GM19455 (cell line): ENCODE results near the gene PPP2R5C.

Experiments used
- ATAC-seq: cut with Tn5 transposase; IDR thresholded peaks from one replicate; pipeline ENCODE4 v1.9.1; 2021; ENCODE audit not compliant: unreplicated experiment

The PPP2R5C gene

GRCh38 chr14:101861464-101861863 is 100.0 kb downstream of the PPP2R5C start:
- ATAC-seq = no peak

- ATAC-seq = no peak
Measured at GRCh38 chr14:101862177-101862576, 100.7 kb downstream of the PPP2R5C start.

GRCh38 chr14:101862711-101863110 is 101.2 kb downstream of the PPP2R5C start:
- no peak for ATAC-seq

GRCh38 chr14:101865288-101865687 is 103.8 kb downstream of the PPP2R5C start:
- no peak for ATAC-seq

GRCh38 chr14:101867854-101868253 is 106.3 kb downstream of the PPP2R5C start:
- no peak for ATAC-seq

- ATAC-seq = no peak
Measured at GRCh38 chr14:101869217-101869616, 107.7 kb downstream of the PPP2R5C start.

- no peak for ATAC-seq
Measured at GRCh38 chr14:101870273-101870939, 108.9 kb downstream of the PPP2R5C start.

- no peak for ATAC-seq
Measured at GRCh38 chr14:101872346-101872745, 110.8 kb downstream of the PPP2R5C start.

- ATAC-seq = no peak
Measured at GRCh38 chr14:101873076-101873825, 111.7 kb downstream of the PPP2R5C start.

- ATAC-seq = no peak
Measured at GRCh38 chr14:101873991-101874390, 112.5 kb downstream of the PPP2R5C start.

- ATAC-seq = no peak
Measured at GRCh38 chr14:101875041-101875726, 113.7 kb downstream of the PPP2R5C start.

- peak; percentile 24 for ATAC-seq
Measured at GRCh38 chr14:101875727-101876554, 114.4 kb downstream of the PPP2R5C start.

- ATAC-seq = peak; percentile 89
Measured at GRCh38 chr14:101876555-101876938, 115.0 kb downstream of the PPP2R5C start.

- ATAC-seq = no peak
Measured at GRCh38 chr14:101877766-101878165, 116.3 kb downstream of the PPP2R5C start.

- ATAC-seq = no peak
Measured at GRCh38 chr14:101878211-101878821, 116.8 kb downstream of the PPP2R5C start.

GRCh38 chr14:101878822-101879528 is 117.5 kb downstream of the PPP2R5C start:
- peak; percentile 25 for ATAC-seq

GRCh38 chr14:101879529-101880336 is 118.2 kb downstream of the PPP2R5C start:
- no peak for ATAC-seq

- no peak for ATAC-seq
Measured at GRCh38 chr14:101881426-101881825, 119.9 kb downstream of the PPP2R5C start.
